GM12878 (cell line): ENCODE results near the gene OVCA2. TPM values are rescaled to one million over a fixed set of nuclear protein-coding genes. Genes with fewer than 3 reads are reported as not detected.

Source experiments
- BHLHE40 ChIP-seq, 2 experiments: fragments of 450-650 bp in 1 of 2; IDR thresholded peaks; 2 replicates each; pipeline ENCODE4 v1.6.1; 2011 to 2017; ENCODE audit warnings: low read depth in 2 of 2, borderline replicate concordance in 1 of 2, improper control_type of control experiment in 1 of 2, low read length in 1 of 2, mild to moderate bottlenecking in 1 of 2
- ETV6 ChIP-seq, 2 experiments: fragments of 450-650 bp in 1 of 2; IDR thresholded peaks in 1 of 2; conservative IDR thresholded peaks in 1 of 2; 2 replicates each; pipeline ENCODE4 v1.6.1; 2014; ENCODE audit warnings: antibody characterized with exemption in 1 of 2, borderline replicate concordance in 1 of 2, low read depth in 1 of 2, mild to moderate bottlenecking in 1 of 2, moderate library complexity in 1 of 2
- EZH2 ChIP-seq: IDR thresholded peaks from 2 replicates; pipeline ENCODE4 v1.6.1; 2012; ENCODE audit warnings: low read depth, mild to moderate bottlenecking, control low read depth, inconsistent platforms, low read length, borderline replicate concordance; ENCODE audit not compliant: control insufficient read depth
- MYC ChIP-seq: IDR thresholded peaks from 2 replicates; pipeline ENCODE4 v1.6.1; 2011; ENCODE audit warnings: mild to moderate bottlenecking, low read length, moderate library complexity, inconsistent platforms; ENCODE audit not compliant: insufficient read depth, insufficient replicate concordance, insufficient read length, severe bottlenecking
- NFYB ChIP-seq: IDR thresholded peaks from 2 replicates; pipeline ENCODE4 v1.6.1; 2011; ENCODE audit warnings: low read depth, mild to moderate bottlenecking, low read length, improper control_type of control experiment, moderate library complexity; ENCODE audit not compliant: insufficient read depth
- PAX8 ChIP-seq: fragments of 450-650 bp; IDR thresholded peaks from 2 replicates; pipeline ENCODE4 v1.6.1; 2017; ENCODE audit warnings: mild to moderate bottlenecking, moderate library complexity
- POLR2AphosphoS2 ChIP-seq: IDR thresholded peaks from 2 replicates; pipeline ENCODE4 v1.6.1; 2011; ENCODE audit warnings: low read depth, mild to moderate bottlenecking, low read length, improper control_type of control experiment, moderate library complexity
- POLR2AphosphoS5 ChIP-seq: IDR thresholded peaks from 2 replicates; pipeline ENCODE4 v1.6.1; 2011; ENCODE audit warnings: mild to moderate bottlenecking, low read length, inconsistent platforms
- RAD21 ChIP-seq: IDR thresholded peaks from 2 replicates; pipeline ENCODE4 v1.6.1; 2011; ENCODE audit warnings: mild to moderate bottlenecking, low read depth, low read length, moderate library complexity; ENCODE audit not compliant: insufficient read depth
- RCOR1 ChIP-seq: conservative IDR thresholded peaks from 2 replicates; pipeline ENCODE4 v1.6.1; 2012; ENCODE audit warnings: low read depth, low read length, improper control_type of control experiment
- TAF1 ChIP-seq: IDR thresholded peaks from 2 replicates; pipeline ENCODE4 v1.6.1; 2011; ENCODE audit warnings: mild to moderate bottlenecking, low read depth, low read length, borderline replicate concordance
- polyA plus RNA-seq, 11 experiments: library from polyadenylated mRNA; depleted of rRNA in 4 of 11; unstranded in 6 of 11; stranded (reverse) in 5 of 11; fragments of >200 nt; fragmentation: Nextera tagmentation in 4 of 11; fragmentation: Illumina TruSeq in 1 of 11; extraction: Ambion mirVana in 4 of 11; extraction: Trizol in 1 of 11; gene quantifications; 1 replicate in 1 of 11; 2 replicates in 10 of 11; pipeline versions ENCODE4 v1.2.1 to v1.2.3, GENCODE V29; 2011 to 2016; ENCODE audit warnings: inconsistent platforms in 2 of 11, missing spikeins in 2 of 11, low read depth in 1 of 11
- total RNA-seq, 4 experiments: library from RNA; depleted of rRNA in 3 of 4; stranded (reverse); fragments of >200 nt in 3 of 4; fragmentation: Illumina TruSeq in 1 of 4; extraction: Trizol in 1 of 4; gene quantifications; 2 replicates each; pipeline versions ENCODE4 v1.2.1 to v1.2.3, GENCODE V29; 2013 to 2021
- TF ChIP-seq, protein P1 (sequence below): fragments of 150-350 bp; IDR thresholded peaks from 2 replicates; pipeline ENCODE4 v1.6.1; 2014; ENCODE audit warnings: mild to moderate bottlenecking, low read depth, low read length
- TF ChIP-seq, protein P2 (sequence below): IDR thresholded peaks from 2 replicates; pipeline ENCODE4 v1.6.1; 2012; ENCODE audit warnings: improper control_type of control experiment, low read depth, low read length; ENCODE audit not compliant: insufficient replicate concordance
- TF ChIP-seq, protein P3 (sequence below): IDR thresholded peaks from 2 replicates; pipeline ENCODE4 v1.6.1; 2012; ENCODE audit warnings: low read length, inconsistent platforms

OVCA2 gene
- total and polyA plus RNA-seq, 10 of the 15 experiments (the other 5 are each of a cell fraction or from before 2014, with no cell fraction given), result 6.1 to 75.3 (median 40.7) TPM

DNA sequence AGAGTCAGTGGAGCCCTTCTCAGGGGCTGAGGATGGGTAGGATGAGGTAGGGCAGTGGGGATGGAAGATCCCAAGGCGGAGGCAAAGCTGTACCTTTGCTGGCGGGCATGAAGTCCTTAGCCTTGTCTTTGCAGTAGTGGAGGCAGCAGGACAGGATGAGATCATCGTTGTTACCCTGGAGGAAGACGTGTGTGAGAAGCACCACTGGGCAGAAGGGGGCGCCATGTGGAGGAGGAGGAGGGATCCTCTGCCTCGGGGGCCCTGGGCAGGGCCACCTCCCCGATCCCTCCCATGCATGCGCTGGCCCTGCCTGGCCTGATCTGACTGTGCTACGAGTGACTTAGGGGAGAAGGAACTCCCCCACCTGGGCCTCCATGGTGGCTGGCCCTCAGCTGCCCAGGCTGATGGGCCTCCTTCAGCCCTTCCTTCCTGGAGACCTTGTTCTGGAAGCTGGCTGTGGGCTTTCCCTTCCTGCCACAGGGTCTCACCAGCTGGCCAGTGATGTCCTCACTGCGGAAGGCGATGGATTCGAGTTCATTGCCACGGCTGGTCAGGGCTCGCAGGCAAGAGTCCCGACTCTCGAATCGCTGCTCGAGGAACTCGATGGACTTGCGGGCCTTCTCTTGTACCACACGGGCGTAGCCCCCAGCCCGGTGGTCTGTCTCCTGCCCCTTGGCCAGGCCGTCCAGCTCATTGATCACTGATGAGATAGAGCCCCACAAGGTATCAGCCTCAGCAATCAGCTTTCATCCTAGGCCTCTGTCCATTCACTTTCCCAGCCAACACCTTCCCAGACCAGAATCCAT lies 23.4 kb downstream of the OVCA2 start (continued):
- no peak for TF ChIP-seq EZH2
- TF ChIP-seq, protein P1, sequence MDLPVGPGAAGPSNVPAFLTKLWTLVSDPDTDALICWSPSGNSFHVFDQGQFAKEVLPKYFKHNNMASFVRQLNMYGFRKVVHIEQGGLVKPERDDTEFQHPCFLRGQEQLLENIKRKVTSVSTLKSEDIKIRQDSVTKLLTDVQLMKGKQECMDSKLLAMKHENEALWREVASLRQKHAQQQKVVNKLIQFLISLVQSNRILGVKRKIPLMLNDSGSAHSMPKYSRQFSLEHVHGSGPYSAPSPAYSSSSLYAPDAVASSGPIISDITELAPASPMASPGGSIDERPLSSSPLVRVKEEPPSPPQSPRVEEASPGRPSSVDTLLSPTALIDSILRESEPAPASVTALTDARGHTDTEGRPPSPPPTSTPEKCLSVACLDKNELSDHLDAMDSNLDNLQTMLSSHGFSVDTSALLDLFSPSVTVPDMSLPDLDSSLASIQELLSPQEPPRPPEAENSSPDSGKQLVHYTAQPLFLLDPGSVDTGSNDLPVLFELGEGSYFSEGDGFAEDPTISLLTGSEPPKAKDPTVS, result no peak
- no peak for TF ChIP-seq PAX8
- peak in 1 of 2 experiments; percentile 27; a peak in 1 of 4 replicates for TF ChIP-seq BHLHE40 (IDR thresholded peaks at IDR 0.05; ENCODE audit: borderline replicate concordance in 1 of 2, low read depth in 2 of 2, low read length in 1 of 2)
- TF ChIP-seq RAD21, result peak; percentile 61
- TF ChIP-seq, protein P2, sequence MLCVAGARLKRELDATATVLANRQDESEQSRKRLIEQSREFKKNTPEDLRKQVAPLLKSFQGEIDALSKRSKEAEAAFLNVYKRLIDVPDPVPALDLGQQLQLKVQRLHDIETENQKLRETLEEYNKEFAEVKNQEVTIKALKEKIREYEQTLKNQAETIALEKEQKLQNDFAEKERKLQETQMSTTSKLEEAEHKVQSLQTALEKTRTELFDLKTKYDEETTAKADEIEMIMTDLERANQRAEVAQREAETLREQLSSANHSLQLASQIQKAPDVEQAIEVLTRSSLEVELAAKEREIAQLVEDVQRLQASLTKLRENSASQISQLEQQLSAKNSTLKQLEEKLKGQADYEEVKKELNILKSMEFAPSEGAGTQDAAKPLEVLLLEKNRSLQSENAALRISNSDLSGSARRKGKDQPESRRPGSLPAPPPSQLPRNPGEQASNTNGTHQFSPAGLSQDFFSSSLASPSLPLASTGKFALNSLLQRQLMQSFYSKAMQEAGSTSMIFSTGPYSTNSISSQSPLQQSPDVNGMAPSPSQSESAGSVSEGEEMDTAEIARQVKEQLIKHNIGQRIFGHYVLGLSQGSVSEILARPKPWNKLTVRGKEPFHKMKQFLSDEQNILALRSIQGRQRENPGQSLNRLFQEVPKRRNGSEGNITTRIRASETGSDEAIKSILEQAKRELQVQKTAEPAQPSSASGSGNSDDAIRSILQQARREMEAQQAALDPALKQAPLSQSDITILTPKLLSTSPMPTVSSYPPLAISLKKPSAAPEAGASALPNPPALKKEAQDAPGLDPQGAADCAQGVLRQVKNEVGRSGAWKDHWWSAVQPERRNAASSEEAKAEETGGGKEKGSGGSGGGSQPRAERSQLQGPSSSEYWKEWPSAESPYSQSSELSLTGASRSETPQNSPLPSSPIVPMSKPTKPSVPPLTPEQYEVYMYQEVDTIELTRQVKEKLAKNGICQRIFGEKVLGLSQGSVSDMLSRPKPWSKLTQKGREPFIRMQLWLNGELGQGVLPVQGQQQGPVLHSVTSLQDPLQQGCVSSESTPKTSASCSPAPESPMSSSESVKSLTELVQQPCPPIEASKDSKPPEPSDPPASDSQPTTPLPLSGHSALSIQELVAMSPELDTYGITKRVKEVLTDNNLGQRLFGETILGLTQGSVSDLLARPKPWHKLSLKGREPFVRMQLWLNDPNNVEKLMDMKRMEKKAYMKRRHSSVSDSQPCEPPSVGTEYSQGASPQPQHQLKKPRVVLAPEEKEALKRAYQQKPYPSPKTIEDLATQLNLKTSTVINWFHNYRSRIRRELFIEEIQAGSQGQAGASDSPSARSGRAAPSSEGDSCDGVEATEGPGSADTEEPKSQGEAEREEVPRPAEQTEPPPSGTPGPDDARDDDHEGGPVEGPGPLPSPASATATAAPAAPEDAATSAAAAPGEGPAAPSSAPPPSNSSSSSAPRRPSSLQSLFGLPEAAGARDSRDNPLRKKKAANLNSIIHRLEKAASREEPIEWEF, result no peak
- TF ChIP-seq TAF1, result no peak
- TF ChIP-seq, protein P3, sequence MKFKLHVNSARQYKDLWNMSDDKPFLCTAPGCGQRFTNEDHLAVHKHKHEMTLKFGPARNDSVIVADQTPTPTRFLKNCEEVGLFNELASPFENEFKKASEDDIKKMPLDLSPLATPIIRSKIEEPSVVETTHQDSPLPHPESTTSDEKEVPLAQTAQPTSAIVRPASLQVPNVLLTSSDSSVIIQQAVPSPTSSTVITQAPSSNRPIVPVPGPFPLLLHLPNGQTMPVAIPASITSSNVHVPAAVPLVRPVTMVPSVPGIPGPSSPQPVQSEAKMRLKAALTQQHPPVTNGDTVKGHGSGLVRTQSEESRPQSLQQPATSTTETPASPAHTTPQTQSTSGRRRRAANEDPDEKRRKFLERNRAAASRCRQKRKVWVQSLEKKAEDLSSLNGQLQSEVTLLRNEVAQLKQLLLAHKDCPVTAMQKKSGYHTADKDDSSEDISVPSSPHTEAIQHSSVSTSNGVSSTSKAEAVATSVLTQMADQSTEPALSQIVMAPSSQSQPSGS, result 0 out of 2 replicates have a peak, but pooled peaks have one; percentile 53
- no peak for TF ChIP-seq MYC
- 0 out of 4 replicates have a peak, but pooled peaks of 1 of the 2 experiments have one; percentile 16 for TF ChIP-seq ETV6 (conservative IDR thresholded peaks at IDR 0.05 in 1 of 2, IDR thresholded peaks at IDR 0.05 in 1 of 2; ENCODE audit: borderline replicate concordance in 1 of 2, low read depth in 1 of 2)
- TF ChIP-seq RCOR1, result no peak
- TF ChIP-seq NFYB, result no peak
- peak; percentile 43 for TF ChIP-seq POLR2AphosphoS5
- 0 out of 2 replicates have a peak, but pooled peaks have one; percentile 12 for TF ChIP-seq POLR2AphosphoS2
